HG03066 (cell line): ENCODE measurements around the gene CCBE1.
"Not testable (repeated sequence)": the region's sequence is repeated elsewhere in the genome, so short reads cannot be mapped to it uniquely, and the experiment has no call there.

Experiments
- ATAC-seq: cut with Tn5 transposase; IDR thresholded peaks from one replicate; pipeline ENCODE4 v1.9.1; 2021; ENCODE audit warnings: low read depth; ENCODE audit not compliant: unreplicated experiment

The CCBE1 gene

DNA sequence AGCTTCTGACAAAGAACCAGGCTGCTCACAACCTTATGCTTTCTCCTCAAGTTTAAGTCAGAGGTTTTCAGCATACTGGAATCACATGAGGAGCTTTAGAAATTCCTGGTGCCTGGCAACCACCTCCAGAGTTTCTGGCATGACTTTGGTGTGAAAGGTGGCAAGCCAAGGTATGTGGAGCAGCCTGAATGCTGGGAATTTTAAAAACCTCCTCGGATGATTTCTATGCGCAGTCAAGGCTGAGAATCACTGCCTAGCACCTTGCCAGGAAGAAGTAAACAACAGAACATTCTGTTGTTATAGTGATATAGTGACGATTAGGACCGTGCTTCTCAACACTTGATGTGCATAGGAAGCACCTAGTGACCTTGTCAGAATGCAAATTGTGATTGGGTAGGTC, 11.7 kb downstream of the CCBE1 start:
- ATAC-seq, result no peak

GRCh38 chr18:59684777-59685176, 12.4 kb downstream of the CCBE1 start:
- no peak for ATAC-seq

DNA sequence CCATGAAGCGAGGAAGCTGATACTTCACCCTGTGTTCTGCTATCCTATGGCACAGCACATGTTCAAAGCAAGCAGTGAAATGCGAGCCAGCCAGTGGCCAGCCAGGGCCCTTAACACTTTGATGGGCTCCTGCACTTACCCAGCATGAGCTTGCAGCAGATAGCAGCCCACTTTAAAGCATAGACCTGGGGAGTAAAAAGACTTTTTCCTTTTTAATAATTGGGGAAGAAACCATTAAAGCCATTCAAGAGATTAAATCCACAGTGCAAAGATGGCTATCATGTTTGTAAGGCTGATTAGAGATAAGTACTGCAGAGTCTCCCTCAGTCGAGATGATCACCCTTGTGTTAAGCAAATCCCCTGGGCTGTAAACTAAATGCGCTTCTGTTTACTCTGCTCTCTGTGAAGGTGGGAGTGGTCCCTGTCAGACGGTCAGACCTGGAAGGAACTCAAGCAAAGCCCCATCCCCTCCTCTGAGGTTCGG, 15.7 kb downstream of the CCBE1 start:
- ATAC-seq, result no peak

DNA sequence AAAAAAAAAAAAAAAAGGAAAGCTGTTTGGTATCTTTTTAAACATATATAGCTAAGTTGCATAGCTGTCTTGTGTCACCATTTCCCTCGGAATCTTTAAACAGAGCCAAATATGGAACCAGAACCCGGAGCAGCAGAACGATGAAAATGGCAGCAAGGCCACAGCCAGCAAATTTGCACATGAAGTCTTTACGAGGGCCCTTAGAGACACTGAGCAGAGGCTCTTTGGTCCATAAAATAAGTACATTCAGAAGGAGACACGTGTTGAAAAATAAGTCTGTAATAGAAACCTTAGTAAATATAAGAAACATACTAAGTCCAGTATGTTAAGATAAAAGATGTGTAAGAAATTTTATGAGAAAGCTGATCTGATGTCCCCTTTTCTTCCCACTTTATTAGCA, 16.2 kb downstream of the CCBE1 start:
- ATAC-seq, result no peak

DNA sequence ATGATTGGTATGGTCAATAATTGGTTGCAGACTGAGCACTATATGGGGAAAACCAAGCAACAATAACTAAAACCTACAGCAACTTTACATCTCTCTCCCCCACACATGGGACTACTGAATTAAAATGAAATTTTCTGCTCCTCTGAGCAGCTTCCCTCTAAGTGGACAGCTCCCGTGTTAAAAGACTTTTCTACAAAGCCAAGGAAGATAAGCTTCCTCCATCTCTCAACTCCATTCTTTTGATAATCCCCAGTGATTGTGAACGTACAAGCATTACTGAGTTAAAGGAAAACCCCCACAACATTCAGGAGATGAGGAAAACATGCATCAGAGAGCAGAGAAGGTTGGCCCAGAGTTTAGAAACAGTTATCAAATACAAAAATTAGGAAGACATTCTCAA, 21.9 kb downstream of the CCBE1 start:
- no peak for ATAC-seq

GRCh38 chr18:59674903-59675270, 22.3 kb downstream of the CCBE1 start:
- ATAC-seq, result no peak

- no peak for ATAC-seq
Observed at GRCh38 chr18:59674186-59674902, 22.9 kb downstream of the CCBE1 start.

GRCh38 chr18:59672235-59672711, 24.9 kb downstream of the CCBE1 start:
- ATAC-seq, result no peak

GRCh38 chr18:59671551-59671950, 25.7 kb downstream of the CCBE1 start:
- no peak for ATAC-seq

- no peak for ATAC-seq
Observed at GRCh38 chr18:59669872-59670657, 27.2 kb downstream of the CCBE1 start.

- no peak for ATAC-seq
Observed at GRCh38 chr18:59667488-59667887, 29.7 kb downstream of the CCBE1 start.

- ATAC-seq, result not testable (repeated sequence)
Observed at GRCh38 chr18:59666007-59666402, 31.2 kb downstream of the CCBE1 start.

GRCh38 chr18:59665057-59666006, 31.9 kb downstream of the CCBE1 start:
- no peak for ATAC-seq

DNA sequence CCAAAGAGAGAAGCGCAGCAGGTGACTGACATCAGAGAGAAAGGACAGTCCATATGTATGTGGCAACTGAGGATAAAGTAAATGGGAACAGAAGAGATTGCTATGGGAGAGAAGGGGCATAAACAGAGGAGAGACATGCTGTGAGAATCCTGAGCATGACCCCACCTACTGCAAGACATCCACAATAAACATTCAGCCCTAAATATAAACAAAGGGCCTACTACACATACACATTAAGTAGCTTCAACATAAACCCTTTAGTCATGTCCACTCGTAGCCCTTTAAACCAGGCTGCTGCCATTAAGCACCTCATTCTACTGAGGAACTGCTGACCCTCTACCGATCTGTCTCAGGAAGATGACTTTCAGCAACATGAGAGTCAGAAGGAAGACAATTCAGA, 32.9 kb downstream of the CCBE1 start:
- no peak for ATAC-seq

GRCh38 chr18:59663096-59663495, 34.1 kb downstream of the CCBE1 start:
- no peak for ATAC-seq

GRCh38 chr18:59661891-59662701, 35.1 kb downstream of the CCBE1 start:
- ATAC-seq, result no peak

DNA sequence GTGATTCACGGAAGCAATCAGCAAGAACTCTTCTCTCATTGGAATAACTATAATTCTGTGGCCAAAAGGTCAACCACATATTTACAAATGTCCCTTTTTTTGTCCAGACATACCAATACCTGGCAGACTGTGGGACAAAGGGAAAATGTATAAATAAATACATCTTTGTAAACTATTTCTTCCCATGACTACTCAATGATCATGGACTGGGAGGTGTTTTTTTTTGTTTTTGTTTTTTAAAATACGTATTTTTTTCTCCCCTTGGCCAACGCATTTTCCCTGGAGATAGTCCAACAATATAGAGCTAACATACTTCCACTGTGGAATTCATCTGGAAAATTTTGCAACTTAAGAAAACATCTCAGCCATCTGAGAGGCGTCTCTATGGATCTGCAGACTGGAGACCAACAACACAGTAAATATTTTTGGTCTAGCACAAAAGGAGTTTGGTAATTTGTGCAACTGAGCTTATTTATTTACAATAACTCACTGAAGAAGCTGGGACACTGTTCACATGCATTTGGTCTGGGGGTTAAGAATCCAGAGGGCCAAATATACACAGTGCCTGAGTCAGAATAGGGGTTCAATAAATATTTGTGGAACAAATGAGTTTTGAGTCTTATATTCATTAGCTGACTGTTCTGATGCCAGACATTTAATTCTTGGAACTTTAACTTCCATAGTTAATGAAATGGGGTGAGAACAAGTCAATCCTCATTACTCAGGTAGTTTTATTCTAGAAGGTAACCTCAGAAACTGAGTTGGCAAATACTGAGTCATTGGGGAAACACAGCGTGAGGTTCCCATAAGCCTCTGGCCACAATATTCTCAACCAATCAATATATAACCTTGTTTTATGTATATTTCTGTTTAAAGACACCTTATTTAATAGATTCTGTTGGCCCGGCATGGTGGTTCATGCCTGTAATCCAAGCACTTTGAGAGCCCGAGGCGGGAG, 36.2 kb downstream of the CCBE1 start:
- no peak for ATAC-seq

DNA sequence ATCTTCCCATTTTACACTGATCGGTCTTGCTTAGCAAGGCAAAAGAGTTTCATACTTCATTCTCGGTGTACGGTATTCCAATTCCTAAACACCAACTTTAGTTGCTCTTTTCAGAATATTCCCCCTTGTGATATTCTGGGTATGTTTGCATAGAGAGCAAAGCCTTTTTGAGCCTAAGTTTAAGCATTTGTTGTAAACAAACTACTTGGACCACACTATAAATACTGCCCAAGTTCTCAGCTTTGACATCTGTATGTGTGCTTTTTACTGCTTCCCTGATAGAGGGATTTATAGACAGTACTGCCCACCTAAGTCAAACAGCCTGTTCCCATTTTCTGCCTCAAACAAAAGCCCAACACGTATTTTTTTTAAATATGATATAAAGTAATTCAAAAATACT, 36.9 kb downstream of the CCBE1 start:
- ATAC-seq, result no peak
